Frontal cortex (tissue), 4 donors: ENCODE data around the gene GLIS1. TPM values are rescaled to one million over a fixed set of nuclear protein-coding genes. Genes with fewer than 3 reads are reported as not detected.

ENCODE experiments used
- DNase-seq, 2 donors: peaks; one replicate each; pipeline ENCODE4 v3.0.0; 2012; ENCODE audit warnings: low spot score in 2 of 2
- FAIRE-seq: peaks from 2 replicates; lab custom pipeline; 2012; peaks lifted over from hg19 to GRCh38; lab: Jason Lieb, UNC
- total RNA-seq: library from RNA; depleted of rRNA; stranded (reverse); fragments of >200 nt; gene quantifications from one replicate; pipeline ENCODE4 v1.2.3, GENCODE V29; 2014
- donor health status: control.
- donor health status: control.
- donor health status: control.

Gene GLIS1
- total RNA-seq, 1 donor from 2014 or later = not detected

GRCh38 chr1:53509775-53510174, 229.2 kb downstream of the GLIS1 start:
- DNase-seq = no peak
- no peak for FAIRE-seq

- no peak for FAIRE-seq
- no peak for DNase-seq
Measured at GRCh38 chr1:53508991-53509666, 229.8 kb downstream of the GLIS1 start.

GRCh38 chr1:53508056-53508990, 230.6 kb downstream of the GLIS1 start:
- no peak for DNase-seq
- no peak for FAIRE-seq

- DNase-seq (no peak), FAIRE-seq (no peak)
Measured at GRCh38 chr1:53507116-53507820, 231.7 kb downstream of the GLIS1 start.

- FAIRE-seq (no peak), DNase-seq (no peak)
Measured at GRCh38 chr1:53506355-53507050, 232.5 kb downstream of the GLIS1 start.

GRCh38 chr1:53505891-53506290, 233.1 kb downstream of the GLIS1 start:
- DNase-seq (no peak), FAIRE-seq (no peak)

- DNase-seq = no peak
- no peak for FAIRE-seq
Measured at GRCh38 chr1:53505401-53505800, 233.6 kb downstream of the GLIS1 start.

- no peak for FAIRE-seq
Measured at GRCh38 chr1:53504901-53505300, 234.1 kb downstream of the GLIS1 start.

GRCh38 chr1:53503433-53504217, 235.3 kb downstream of the GLIS1 start:
- DNase-seq (no peak), FAIRE-seq (no peak)

More at GRCh38 chr1:53504901-53505300, 234.1 kb downstream of the GLIS1 start:
- no peak for DNase-seq

- no peak for FAIRE-seq
- DNase-seq = no peak
Measured at GRCh38 chr1:53502641-53503432, 236.1 kb downstream of the GLIS1 start.

GRCh38 chr1:53501065-53502005, 237.6 kb downstream of the GLIS1 start:
- DNase-seq (no peak), FAIRE-seq (no peak)

- FAIRE-seq = no peak
- DNase-seq = no peak
Measured at GRCh38 chr1:53500204-53501064, 238.5 kb downstream of the GLIS1 start.

GRCh38 chr1:53499257-53500203, 239.4 kb downstream of the GLIS1 start:
- DNase-seq (no peak), FAIRE-seq (no peak)

- FAIRE-seq (no peak), DNase-seq (no peak)
Measured at GRCh38 chr1:53498555-53499131, 240.3 kb downstream of the GLIS1 start.
